GM12878 (cell line): Measurements from ENCODE around the gene RGR. TPM values are rescaled to one million over a fixed set of nuclear protein-coding genes. Genes with fewer than 3 reads are reported as not detected.

Source experiments
- ATAC-seq: fragments of 200-7000 bp; cut with Tn5 transposase; 3 replicates; pipeline ENCODE4 v1.9.1; 2020; ENCODE audit warnings: mild to moderate bottlenecking, moderate library complexity
- BruUV-seq: library from RNA; stranded (reverse); fragments of 400-500 nt; replicated peaks from 2 replicates; lab custom pipeline; 2021; lab: Mats Ljungman, UMichigan
- CTCF ChIA-PET: fragments of 300-600 bp; sonication (Branson Sonifier 250); formaldehyde crosslinking; extraction: SDS; loops from one replicate; lab custom pipeline; 2021; ENCODE audit warnings: inconsistent platforms; lab: Yijun Ruan, JAX
- POLR2A ChIA-PET: fragments of 350-600 bp; formaldehyde crosslinking; extraction: SDS; loops from one replicate; lab custom pipeline; 2021; ENCODE audit warnings: inconsistent platforms; lab: Charles Lee
- RAD21 ChIA-PET: fragments of 300-600 bp; sonication (Branson Sonifier 250); formaldehyde crosslinking; loops from one replicate; lab custom pipeline; 2023; ENCODE audit warnings: antibody characterized with exemption; ENCODE audit not compliant: unreplicated experiment; lab: Charles Lee
- SMC1A ChIA-PET: fragments of 300-600 bp; sonication (Branson Sonifier 250); formaldehyde crosslinking; loops from one replicate; lab custom pipeline; 2023; ENCODE audit not compliant: unreplicated experiment, uncharacterized antibody; lab: Charles Lee
- DNase-seq: peaks from one replicate; pipeline ENCODE4 v3.0.0-alpha.2; 2011; ENCODE audit warnings: low read depth, low spot score
- FAIRE-seq: peaks from 3 replicates; lab custom pipeline; 2011; peaks lifted over from hg19 to GRCh38; lab: Jason Lieb, UNC
- H2AFZ ChIP-seq: 2 replicates; pipeline ENCODE4 v1.6.0; 2011; ENCODE audit warnings: low read depth, low read length, control low read depth; ENCODE audit not compliant: control insufficient read depth
- H3K27ac ChIP-seq: 2 replicates; pipeline ENCODE4 v1.5.1; 2011; ENCODE audit warnings: control low read depth; ENCODE audit not compliant: control insufficient read depth, insufficient read depth
- H3K27me3 ChIP-seq, 2 experiments: replicated peaks in 1 of 2; 2 replicates each; pipeline versions ENCODE4 v1.6.0 to v1.6.1; 2011; ENCODE audit warnings: low read length in 1 of 2; ENCODE audit not compliant: control insufficient read depth in 2 of 2, insufficient read depth in 2 of 2
- H3K36me3 ChIP-seq, 2 experiments: 2 replicates each; pipeline ENCODE4 v1.5.1; 2011; ENCODE audit warnings: low read length in 1 of 2; ENCODE audit not compliant: control insufficient read depth in 2 of 2, insufficient read depth in 2 of 2
- H3K4me1 ChIP-seq: 2 replicates; pipeline ENCODE4 v1.6.1; 2011; ENCODE audit warnings: mild to moderate bottlenecking, low read length, moderate library complexity, mixed read lengths; ENCODE audit not compliant: control insufficient read depth, insufficient read depth
- H3K4me2 ChIP-seq: 2 replicates; pipeline ENCODE4 v1.6.0; 2011; ENCODE audit warnings: control low read depth; ENCODE audit not compliant: control insufficient read depth, insufficient read depth
- H3K4me3 ChIP-seq: fragments of 200-600 bp; sonication (generic); 2 replicates; pipeline ENCODE4 v1.5.1; 2016
- H3K79me2 ChIP-seq: 2 replicates; pipeline ENCODE4 v1.6.0; 2011; ENCODE audit warnings: low read length; ENCODE audit not compliant: control insufficient read depth, insufficient read depth
- H3K9ac ChIP-seq: 2 replicates; pipeline ENCODE4 v1.8.0; 2011; ENCODE audit warnings: low read length, control low read depth, mixed read lengths; ENCODE audit not compliant: control insufficient read depth, insufficient read depth
- H3K9me3 ChIP-seq: replicated peaks from 3 replicates; pipeline ENCODE4 v1.5.1; 2011; ENCODE audit warnings: mild to moderate bottlenecking, low read length; ENCODE audit not compliant: control insufficient read depth, insufficient read depth
- H4K20me1 ChIP-seq: 2 replicates; pipeline ENCODE4 v1.6.0; 2011; ENCODE audit not compliant: control insufficient read depth, insufficient read depth
- CBFB ChIP-seq: IDR thresholded peaks from 2 replicates; pipeline ENCODE4 v1.6.1; 2016; ENCODE audit warnings: antibody characterized with exemption, low read depth
- GATAD2B ChIP-seq: fragments of 450-650 bp; conservative IDR thresholded peaks from 2 replicates; pipeline ENCODE4 v1.6.1; 2017; ENCODE audit warnings: low read depth, mild to moderate bottlenecking, moderate library complexity
- HCFC1 ChIP-seq: fragments of 150-350 bp; IDR thresholded peaks from 2 replicates; pipeline ENCODE4 v1.6.1; 2014; ENCODE audit warnings: low read length
- KLF5 ChIP-seq: fragments of 450-650 bp; IDR thresholded peaks from 2 replicates; pipeline ENCODE4 v1.6.1; 2014; ENCODE audit warnings: mild to moderate bottlenecking; ENCODE audit not compliant: partially characterized antibody
- MEF2A ChIP-seq: IDR thresholded peaks from 2 replicates; pipeline ENCODE4 v1.6.1; 2011; ENCODE audit warnings: low read depth, mild to moderate bottlenecking, low read length, moderate library complexity; ENCODE audit not compliant: insufficient read depth
- NBN ChIP-seq: fragments of 450-650 bp; IDR thresholded peaks from 2 replicates; pipeline ENCODE4 v1.6.1; 2016
- NFXL1 ChIP-seq: fragments of 450-650 bp; IDR thresholded peaks from 2 replicates; pipeline ENCODE4 v1.6.1; 2017; ENCODE audit warnings: antibody characterized with exemption, mild to moderate bottlenecking, borderline replicate concordance
- PAX8 ChIP-seq: fragments of 450-650 bp; IDR thresholded peaks from 2 replicates; pipeline ENCODE4 v1.6.1; 2017; ENCODE audit warnings: mild to moderate bottlenecking, moderate library complexity
- PML ChIP-seq: IDR thresholded peaks from 2 replicates; pipeline ENCODE4 v1.6.1; 2012; ENCODE audit warnings: low read length, inconsistent platforms
- RCOR1 ChIP-seq: conservative IDR thresholded peaks from 2 replicates; pipeline ENCODE4 v1.6.1; 2012; ENCODE audit warnings: low read depth, low read length, improper control_type of control experiment
- RELA ChIP-seq: fragments of 450-650 bp; IDR thresholded peaks from 2 replicates; pipeline ENCODE4 v1.8.0; 2014; ENCODE audit warnings: borderline replicate concordance; ENCODE audit not compliant: partially characterized antibody
- REST ChIP-seq: IDR thresholded peaks from 2 replicates; pipeline ENCODE4 v1.6.1; 2012; ENCODE audit warnings: mild to moderate bottlenecking, low read depth, low read length
- SIN3A ChIP-seq: IDR thresholded peaks from 2 replicates; pipeline ENCODE4 v1.6.1; 2012; ENCODE audit warnings: low read depth, low read length, improper control_type of control experiment
- SIX5 ChIP-seq: IDR thresholded peaks from 2 replicates; pipeline ENCODE4 v1.6.1; 2011; ENCODE audit warnings: mild to moderate bottlenecking, low read depth, low read length, moderate library complexity; ENCODE audit not compliant: severe bottlenecking
- TCF7 ChIP-seq: IDR thresholded peaks from 2 replicates; pipeline ENCODE4 v1.6.1; 2014; ENCODE audit warnings: antibody characterized with exemption, borderline replicate concordance
- YBX1 ChIP-seq: fragments of 450-650 bp; IDR thresholded peaks from 2 replicates; pipeline ENCODE4 v1.6.1; 2016; ENCODE audit warnings: antibody characterized with exemption
- WGBS: methylation state at CpG from one replicate; pipeline ENCODE4 v1.1.6; 2016; ENCODE audit warnings: low lambda C conversion rate; ENCODE audit not compliant: insufficient replicate concordance, insufficient coverage; ENCODE audit errors: missing lambda C conversion rate; 5-methylcytosine and 5-hydroxymethylcytosine counted together
- in situ Hi-C: fragments of 300-500 bp; cut with MboI; formaldehyde crosslinking; loops from 9 replicates; pipeline ENCODE4 v1.14.3; 2018; ENCODE audit warnings: mixed read lengths
- intact Hi-C: fragments of 100-400 bp; cut with micrococcal nuclease; formaldehyde crosslinking; loops from one replicate; pipeline ENCODE4 v1.14.2; 2022; ENCODE audit not compliant: unreplicated experiment
- polyA plus RNA-seq, 11 experiments: library from polyadenylated mRNA; depleted of rRNA in 4 of 11; unstranded in 6 of 11; stranded (reverse) in 5 of 11; fragments of >200 nt; fragmentation: Nextera tagmentation in 4 of 11; fragmentation: Illumina TruSeq in 1 of 11; extraction: Ambion mirVana in 4 of 11; extraction: Trizol in 1 of 11; gene quantifications; 1 replicate in 1 of 11; 2 replicates in 10 of 11; pipeline versions ENCODE4 v1.2.1 to v1.2.3, GENCODE V29; 2011 to 2016; ENCODE audit warnings: inconsistent platforms in 2 of 11, missing spikeins in 2 of 11, low read depth in 1 of 11
- total RNA-seq, 4 experiments: library from RNA; depleted of rRNA in 3 of 4; stranded (reverse); fragments of >200 nt in 3 of 4; fragmentation: Illumina TruSeq in 1 of 4; extraction: Trizol in 1 of 4; gene quantifications; 2 replicates each; pipeline versions ENCODE4 v1.2.1 to v1.2.3, GENCODE V29; 2013 to 2021
- TF ChIP-seq, protein P1 (sequence below): IDR thresholded peaks from 2 replicates; pipeline ENCODE4 v1.6.1; 2012; ENCODE audit warnings: low read depth, low read length, improper control_type of control experiment
- TF ChIP-seq, protein P2 (sequence below): fragments of 450-650 bp; IDR thresholded peaks from 2 replicates; pipeline ENCODE4 v1.6.1; 2016; ENCODE audit warnings: mild to moderate bottlenecking, moderate library complexity, borderline replicate concordance

The RGR gene
- total and polyA plus RNA-seq, 10 of the 15 experiments (the other 5 are each of a cell fraction or from before 2014, with no cell fraction given), result not detected

DNA sequence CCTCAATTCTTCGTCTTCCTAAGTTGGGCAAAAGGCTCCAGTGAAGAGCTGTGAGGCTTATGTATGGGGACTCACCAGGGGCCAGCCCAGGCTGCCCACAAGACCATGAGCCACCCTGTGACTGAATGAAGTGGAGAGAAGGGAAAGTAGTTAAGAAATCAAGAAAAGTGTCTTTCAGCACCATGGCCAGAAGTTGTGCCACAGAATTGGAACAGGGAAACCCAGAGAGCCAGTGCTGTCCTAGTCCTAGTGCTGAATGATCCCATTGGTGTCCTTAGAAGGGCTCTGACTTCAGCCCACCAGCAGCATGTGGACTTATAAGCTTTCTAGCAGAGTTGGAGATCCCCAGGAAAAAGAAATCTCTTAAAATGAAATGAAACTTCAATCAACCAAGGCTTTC is 46.5 kb downstream of the RGR start:
- Histone ChIP-seq H3K27me3 (no peaks in the 10 kb centered on the region; a peak in 1 of 4 replicates), H3K9ac (no peak overlapping the region), H3K27ac (no peak overlapping the region), H3K4me2 (no peak overlapping the region), H3K9me3 (no peaks in the 10 kb centered on the region), H2AFZ (no peak overlapping the region), H3K36me3 (no peaks in the 10 kb centered on the region), H3K4me1 (peaks cover 19% of the 10 kb centered on the region), H3K79me2 (no peaks in the 10 kb centered on the region), H4K20me1 (no peaks in the 10 kb centered on the region), H3K4me3 (no peak overlapping the region)
- WGBS, result 25% methylated on average over 1 of the region's 1 CpG
- intact Hi-C loops, result no loop called here
- CTCF ChIA-PET, result interaction anchor here (1.5 to 1.6 kb wide), 2 partner anchors 24 to 61 kb away, joined by 3 to 5 read pairs; no protein-coding TSS in a partner anchor
- DNase-seq (no peak), FAIRE-seq (no peak), ATAC-seq (peak; percentile 44)
- POLR2A ChIA-PET, result no interaction called here
- in situ Hi-C loops, result no loop called here
- SMC1A ChIA-PET, result no interaction called here
- BruUV-seq, result no TSS peak
- RAD21 ChIA-PET, result no interaction called here
- TF ChIP-seq, protein P1, sequence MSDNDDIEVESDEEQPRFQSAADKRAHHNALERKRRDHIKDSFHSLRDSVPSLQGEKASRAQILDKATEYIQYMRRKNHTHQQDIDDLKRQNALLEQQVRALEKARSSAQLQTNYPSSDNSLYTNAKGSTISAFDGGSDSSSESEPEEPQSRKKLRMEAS, result no peak
- TF ChIP-seq HCFC1 (no peak), RELA (no peak), NBN (no peak), NFXL1 (no peak), PAX8 (no peak), KLF5 (no peak), SIN3A (peak; percentile 39; the same call in 1 of the 2 replicates), TCF7 (no peak), CBFB (no peak), REST (peak; percentile 98), SIX5 (no peak), YBX1 (no peak), MEF2A (no peak), GATAD2B (no peak), PML (no peak), RCOR1 (0 out of 2 replicates have a peak, but pooled peaks have one; percentile 55)
- TF ChIP-seq, protein P2, sequence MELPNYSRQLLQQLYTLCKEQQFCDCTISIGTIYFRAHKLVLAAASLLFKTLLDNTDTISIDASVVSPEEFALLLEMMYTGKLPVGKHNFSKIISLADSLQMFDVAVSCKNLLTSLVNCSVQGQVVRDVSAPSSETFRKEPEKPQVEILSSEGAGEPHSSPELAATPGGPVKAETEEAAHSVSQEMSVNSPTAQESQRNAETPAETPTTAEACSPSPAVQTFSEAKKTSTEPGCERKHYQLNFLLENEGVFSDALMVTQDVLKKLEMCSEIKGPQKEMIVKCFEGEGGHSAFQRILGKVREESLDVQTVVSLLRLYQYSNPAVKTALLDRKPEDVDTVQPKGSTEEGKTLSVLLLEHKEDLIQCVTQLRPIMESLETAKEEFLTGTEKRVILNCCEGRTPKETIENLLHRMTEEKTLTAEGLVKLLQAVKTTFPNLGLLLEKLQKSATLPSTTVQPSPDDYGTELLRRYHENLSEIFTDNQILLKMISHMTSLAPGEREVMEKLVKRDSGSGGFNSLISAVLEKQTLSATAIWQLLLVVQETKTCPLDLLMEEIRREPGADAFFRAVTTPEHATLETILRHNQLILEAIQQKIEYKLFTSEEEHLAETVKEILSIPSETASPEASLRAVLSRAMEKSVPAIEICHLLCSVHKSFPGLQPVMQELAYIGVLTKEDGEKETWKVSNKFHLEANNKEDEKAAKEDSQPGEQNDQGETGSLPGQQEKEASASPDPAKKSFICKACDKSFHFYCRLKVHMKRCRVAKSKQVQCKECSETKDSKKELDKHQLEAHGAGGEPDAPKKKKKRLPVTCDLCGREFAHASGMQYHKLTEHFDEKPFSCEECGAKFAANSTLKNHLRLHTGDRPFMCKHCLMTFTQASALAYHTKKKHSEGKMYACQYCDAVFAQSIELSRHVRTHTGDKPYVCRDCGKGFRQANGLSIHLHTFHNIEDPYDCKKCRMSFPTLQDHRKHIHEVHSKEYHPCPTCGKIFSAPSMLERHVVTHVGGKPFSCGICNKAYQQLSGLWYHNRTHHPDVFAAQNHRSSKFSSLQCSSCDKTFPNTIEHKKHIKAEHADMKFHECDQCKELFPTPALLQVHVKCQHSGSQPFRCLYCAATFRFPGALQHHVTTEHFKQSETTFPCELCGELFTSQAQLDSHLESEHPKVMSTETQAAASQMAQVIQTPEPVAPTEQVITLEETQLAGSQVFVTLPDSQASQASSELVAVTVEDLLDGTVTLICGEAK, result peak; percentile 66
